Measurements from ENCODE around the gene RFT1. TPM values are rescaled to one million over a fixed set of nuclear protein-coding genes. Genes with fewer than 3 reads are reported as not detected.

The RFT1 gene
- total and polyA plus RNA-seq, 2 of the 13 experiments (the other 11 are each of a cell fraction or from before 2014, with no cell fraction given): 23.2 to 37.0 TPM

GRCh38 chr3:53072653-53073552 lies 57.3 kb downstream of the RFT1 start (continued):
- TF ChIP-seq ZBTB44 (CRISPR knock-in tag; IDR thresholded peaks at IDR 0.05): 0 out of 2 replicates have a peak, but pooled peaks have one; percentile 57
- no peak for TF ChIP-seq THAP8 (CRISPR knock-in tag; IDR thresholded peaks at IDR 0.05; ENCODE audit: borderline replicate concordance)
- TF ChIP-seq SAFB2 (CRISPR knock-in tag; IDR thresholded peaks at IDR 0.05; ENCODE audit: borderline replicate concordance, low read depth): peak; percentile 23; the same call in 1 of the 2 replicates
- peak; percentile 67; the same call in 1 of the 2 replicates for TF ChIP-seq ZBTB4 (CRISPR knock-in tag; IDR thresholded peaks at IDR 0.05; ENCODE audit: borderline replicate concordance)
- no peak for TF ChIP-seq ATM (IDR thresholded peaks at IDR 0.05; ENCODE audit: borderline replicate concordance)
- no peak for TF ChIP-seq NR2F2 (IDR thresholded peaks at IDR 0.05; ENCODE audit: borderline replicate concordance, low read depth)
- peak; percentile 77 for TF ChIP-seq MEF2D (CRISPR knock-in tag; IDR thresholded peaks at IDR 0.05)
- no peak for TF ChIP-seq ZNF878 (CRISPR knock-in tag; IDR thresholded peaks at IDR 0.05)
- TF ChIP-seq ZNF329 (CRISPR knock-in tag; IDR thresholded peaks at IDR 0.05; ENCODE audit: low read depth): peak; percentile 76; the same call in 1 of the 2 replicates
- peak; percentile 75; the same call in 1 of the 2 replicates for TF ChIP-seq ZNF484 (CRISPR knock-in tag; IDR thresholded peaks at IDR 0.05; ENCODE audit: borderline replicate concordance, low read depth)
- no peak for TF ChIP-seq MAFF (IDR thresholded peaks at IDR 0.05; ENCODE audit: low read depth, low read length)
- TF ChIP-seq ARNT2 (CRISPR knock-in tag; IDR thresholded peaks at IDR 0.05; ENCODE audit: low read depth): no peak; the same call in 1 of the 2 replicates
- TF ChIP-seq MED8 (CRISPR knock-in tag; IDR thresholded peaks at IDR 0.05; ENCODE audit: insufficient replicate concordance): peak; percentile 66
- 0 out of 2 replicates have a peak, but pooled peaks have one; percentile 58 for TF ChIP-seq PCBP1 (IDR thresholded peaks at IDR 0.05; ENCODE audit: borderline replicate concordance, low read depth, low read length)
- TF ChIP-seq AFF4 (CRISPR knock-in tag; IDR thresholded peaks at IDR 0.05): no peak
- peak; percentile 62 for TF ChIP-seq GATAD2A (CRISPR knock-in tag; IDR thresholded peaks at IDR 0.05)
- peak; percentile 75; the same call in 1 of the 2 replicates for TF ChIP-seq PHF21A (CRISPR knock-in tag; IDR thresholded peaks at IDR 0.05)
- peak; percentile 82 for TF ChIP-seq SP2 (CRISPR knock-in tag; IDR thresholded peaks at IDR 0.05)
- TF ChIP-seq SRSF4 (IDR thresholded peaks at IDR 0.05; ENCODE audit: low read depth, low read length, poor library complexity, severe bottlenecking): no peak
